SK-N-SH (cell line): ENCODE results near the gene CTSF. TPM values are rescaled to one million over a fixed set of nuclear protein-coding genes. Genes with fewer than 3 reads are reported as not detected.

Experiments used
- CTCF ChIA-PET: fragments of 300-600, 350-600 bp; formaldehyde crosslinking; extraction: SDS; loops from one replicate; lab custom pipeline; 2021; lab: Yijun Ruan, JAX
- POLR2A ChIA-PET: fragments of 350-600 bp; sonication (Branson Sonifier 250); formaldehyde crosslinking; extraction: SDS; loops from one replicate; lab custom pipeline; 2020; ENCODE audit warnings: antibody characterized with exemption, inconsistent platforms; lab: Yijun Ruan, JAX
- DNase-seq: peaks from one replicate; pipeline ENCODE4 v3.0.0; 2012
- H2AFZ ChIP-seq: fragments of 200-600 bp; sonication (generic); 2 replicates; pipeline ENCODE4 v1.8.1; 2016; ENCODE audit warnings: antibody characterized with exemption, mild to moderate bottlenecking, low read depth
- H3F3A ChIP-seq: fragments of 200-600 bp; sonication (generic); replicated peaks from 2 replicates; pipeline ENCODE3; 2016; ENCODE audit warnings: antibody characterized with exemption, mild to moderate bottlenecking; ENCODE audit not compliant: insufficient read depth
- H3K27ac ChIP-seq, 2 experiments: fragments of 200-500 bp in 1 of 2; fragments of 200-600 bp in 1 of 2; sonication (Bioruptor generic) in 1 of 2; sonication (generic), shearing (Covaris generic) in 1 of 2; 2 replicates each; pipeline versions ENCODE4 v1.5.1 to v1.6.1; 2014 to 2016; ENCODE audit warnings: low read depth in 2 of 2, inconsistent platforms in 1 of 2, low read length in 1 of 2, mild to moderate bottlenecking in 1 of 2, mixed read lengths in 1 of 2
- H3K27me3 ChIP-seq: fragments of 200-600 bp; sonication (generic), shearing (Covaris generic); 2 replicates; pipeline ENCODE4 v1.6.1; 2016; ENCODE audit warnings: mixed run types; ENCODE audit not compliant: insufficient read depth
- H3K36me3 ChIP-seq, 2 experiments: fragments of 200-500 bp in 1 of 2; fragments of 200-600 bp in 1 of 2; sonication (Bioruptor generic) in 1 of 2; sonication (generic) in 1 of 2; replicated peaks in 1 of 2; 2 replicates each; pipeline versions ENCODE3 to v1.5.1; 2014 to 2016; ENCODE audit warnings: low read length in 1 of 2, mild to moderate bottlenecking in 1 of 2; ENCODE audit not compliant: insufficient read depth in 2 of 2, control insufficient read depth in 1 of 2
- H3K4me1 ChIP-seq, 2 experiments: fragments of 200-500 bp in 1 of 2; fragments of 200-600 bp in 1 of 2; sonication (Bioruptor generic) in 1 of 2; sonication (generic), shearing (Covaris generic) in 1 of 2; 2 replicates each; pipeline versions ENCODE4 v1.5.1 to v1.6.1; 2014 to 2016; ENCODE audit warnings: low read depth in 1 of 2, low read length in 1 of 2, mixed run types in 1 of 2; ENCODE audit not compliant: insufficient read depth in 2 of 2, control insufficient read depth in 1 of 2
- H3K4me2 ChIP-seq: fragments of 200-600 bp; sonication (generic), shearing (Covaris generic); 2 replicates; pipeline ENCODE4 v1.6.1; 2017; ENCODE audit warnings: mixed run types
- H3K4me3 ChIP-seq, 2 experiments: fragments of 200-500 bp in 1 of 2; fragments of 200-600 bp in 1 of 2; sonication (Bioruptor generic) in 1 of 2; sonication (generic), shearing (Covaris generic) in 1 of 2; 2 replicates each; pipeline versions ENCODE4 v1.5.1 to v1.8.1; 2014 to 2016; ENCODE audit warnings: low read depth in 2 of 2, inconsistent platforms in 1 of 2, low read length in 1 of 2, mild to moderate bottlenecking in 1 of 2, mixed read lengths in 1 of 2, moderate library complexity in 1 of 2
- H3K79me2 ChIP-seq: fragments of 200-600 bp; sonication (generic); 2 replicates; pipeline ENCODE4 v1.8.1; 2017; ENCODE audit warnings: mild to moderate bottlenecking; ENCODE audit not compliant: insufficient read depth
- H3K9ac ChIP-seq: fragments of 200-600 bp; sonication (generic); 2 replicates; pipeline ENCODE4 v1.6.1; 2017; ENCODE audit warnings: mixed run types
- H3K9me2 ChIP-seq: fragments of 200-600 bp; sonication (generic); 2 replicates; pipeline ENCODE4 v1.6.1; 2017; ENCODE audit warnings: mixed run types
- H3K9me3 ChIP-seq: fragments of 200-600 bp; sonication (generic); 2 replicates; pipeline ENCODE4 v1.6.1; 2017; ENCODE audit warnings: mixed run types, mild to moderate bottlenecking, moderate library complexity
- H4K20me1 ChIP-seq: fragments of 200-600 bp; sonication (generic); 2 replicates; pipeline ENCODE4 v1.6.1; 2017; ENCODE audit warnings: mild to moderate bottlenecking, mixed run types; ENCODE audit not compliant: insufficient read depth
- EZH2phosphoT487 ChIP-seq: fragments of 200-600 bp; sonication (generic); IDR thresholded peaks from 2 replicates; pipeline ENCODE4 v1.6.1; 2017; ENCODE audit warnings: low read depth, mixed run types, mild to moderate bottlenecking, antibody characterized with exemption, moderate library complexity, borderline replicate concordance
- FOSL2 ChIP-seq: IDR thresholded peaks from 2 replicates; pipeline ENCODE4 v1.4.0; 2012; ENCODE audit warnings: low read depth, mild to moderate bottlenecking, moderate library complexity, borderline replicate concordance
- FOXJ3 ChIP-seq: sonication (generic); formaldehyde crosslinking; IDR thresholded peaks from 2 replicates; pipeline ENCODE4 v1.5.1; 2020; ENCODE audit warnings: mild to moderate bottlenecking, missing genetic modification reagents
- FOXM1 ChIP-seq: IDR thresholded peaks from 2 replicates; pipeline ENCODE4 v1.4.0; 2012; ENCODE audit warnings: low read depth, mild to moderate bottlenecking
- JUND ChIP-seq: IDR thresholded peaks from 2 replicates; pipeline ENCODE4 v1.4.0; 2012
- NFIC ChIP-seq: IDR thresholded peaks from 2 replicates; pipeline ENCODE4 v1.4.0; 2012; ENCODE audit warnings: borderline replicate concordance
- POLR2AphosphoS5 ChIP-seq: IDR thresholded peaks from 2 replicates; pipeline ENCODE4 v1.6.1; 2012; ENCODE audit warnings: low read depth, low read length
- RAD21 ChIP-seq: IDR thresholded peaks from 2 replicates; pipeline ENCODE4 v1.6.1; 2012; ENCODE audit warnings: mild to moderate bottlenecking, low read length
- REST ChIP-seq: IDR thresholded peaks from 2 replicates; pipeline ENCODE4 v1.6.1; 2012; ENCODE audit warnings: mild to moderate bottlenecking, low read depth, low read length, moderate library complexity
- RFX5 ChIP-seq: IDR thresholded peaks from 2 replicates; pipeline ENCODE4 v1.6.1; 2012; ENCODE audit warnings: mild to moderate bottlenecking, improper control_type of control experiment, low read length
- TCF12 ChIP-seq: IDR thresholded peaks from 2 replicates; pipeline ENCODE4 v1.4.0; 2012
- USF2 ChIP-seq: fragments of 150-350 bp; IDR thresholded peaks from 2 replicates; pipeline ENCODE4 v1.6.1; 2017; ENCODE audit warnings: antibody characterized with exemption, low read length, low read depth, borderline replicate concordance
- WGBS: methylation state at CpG from one replicate; pipeline ENCODE4 v1.1.6; 2017; ENCODE audit warnings: low lambda C conversion rate; 5-methylcytosine and 5-hydroxymethylcytosine counted together
- polyA plus RNA-seq, 3 experiments: library from polyadenylated mRNA; depleted of rRNA; stranded (reverse); fragments of >200 nt; gene quantifications; 2 replicates each; pipeline ENCODE4 v1.2.3, GENCODE V29; 2012

Gene CTSF
- polyA plus RNA-seq, 1 of the 3 experiments (the other 2 are of a cell fraction) = 57.2 TPM

DNA sequence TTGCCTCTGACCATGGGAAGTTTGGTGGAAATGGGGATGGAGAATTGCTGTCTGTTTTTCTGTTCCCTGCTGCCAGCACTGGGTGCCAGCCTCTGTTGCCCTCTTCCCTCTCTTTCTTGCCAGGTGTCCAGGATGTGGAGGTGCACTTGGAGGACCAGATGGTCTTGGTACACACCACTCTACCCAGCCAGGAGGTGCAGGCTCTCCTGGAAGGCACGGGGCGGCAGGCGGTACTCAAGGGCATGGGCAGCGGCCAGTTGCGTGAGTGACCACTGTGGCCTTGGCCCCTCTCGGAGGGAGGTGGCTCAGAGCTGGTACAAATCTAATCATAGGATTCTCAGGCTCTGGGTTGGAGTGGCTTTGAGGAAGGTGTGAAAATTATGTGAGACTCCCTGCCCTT is 30.6 kb upstream of the CTSF start (continued):
- TF ChIP-seq RAD21 (no peak), TCF12 (no peak), FOSL2 (no peak), RFX5 (no peak), NFIC (no peak), POLR2AphosphoS5 (no peak)

- 73% methylated on average over 5 of the region's 5 CpGs for WGBS
- CTCF ChIA-PET = interaction anchor here (0.9 to 1.4 kb wide), 2 partner anchors 9 to 83 kb away, joined by 3 to 5 read pairs; no protein-coding TSS in a partner anchor
- TF ChIP-seq FOXM1 (no peak), POLR2AphosphoS5 (no peak), RAD21 (no peak), FOSL2 (no peak), FOXJ3 (no peak), REST (no peak), JUND (no peak), NFIC (no peak), USF2 (no peak), EZH2phosphoT487 (no peak)
- TF ChIP-seq, all 33 proteins: peak for 0
- H3K9me2 ChIP-seq = no peaks in the 10 kb centered on the region
- no peaks in the 10 kb centered on the region for H4K20me1 ChIP-seq
- no peak overlapping the region for H3K4me3 ChIP-seq
- no peak overlapping the region for H3K27ac ChIP-seq
- H3K4me2 ChIP-seq = no peak overlapping the region
- POLR2A ChIA-PET = interaction anchor here (1.3 kb wide), 1 partner anchor 43 kb away, joined by 3 read pairs; the partner anchor contains the start of gene RBM4
- no peaks in the 10 kb centered on the region for H3K9me3 ChIP-seq
- no peak overlapping the region for H2AFZ ChIP-seq
- peaks cover 5 to 7% of the 10 kb centered on the region in 2 experiments for H3K36me3 ChIP-seq
- no peaks in the 10 kb centered on the region for H3F3A ChIP-seq
- H3K4me1 ChIP-seq = peaks cover 5 to 17% of the 10 kb centered on the region in 2 experiments; a peak in 1 of 4 replicates
- no peak overlapping the region for H3K9ac ChIP-seq
- peaks cover 18% of the 10 kb centered on the region for H3K79me2 ChIP-seq
- DNase-seq = no peak
- H3K27me3 ChIP-seq = no peaks in the 10 kb centered on the region
These were observed 27.0 kb upstream of the CTSF start for GRCh38 chr11:66595245-66595904.
